Upper lobe of right lung (tissue), 1 donor: ENCODE data around the gene CXCL16. TPM values are rescaled to one million over a fixed set of nuclear protein-coding genes. Genes with fewer than 3 reads are reported as not detected.
A peak's percentile ranks its signal among the peaks of the same experiment; 100 is the strongest.

Experiments
- ATAC-seq: fragments of 200-7000 bp; cut with Tn5 transposase; one replicate; pipeline ENCODE4 v1.9.1; 2020; ENCODE audit warnings: mild to moderate bottlenecking, moderate library complexity
- DNase-seq: peaks from one replicate; pipeline ENCODE4 v3.0.0-alpha.2; 2020
- H3K27ac ChIP-seq: fragments of 200-600 bp; one replicate; pipeline ENCODE4 v1.8.0; 2022
- H3K27me3 ChIP-seq: fragments of 200-600 bp; one replicate; pipeline ENCODE4 v1.8.0; 2022; ENCODE audit warnings: mild to moderate bottlenecking
- H3K36me3 ChIP-seq: fragments of 200-600 bp; one replicate; pipeline ENCODE4 v1.8.0; 2022
- H3K4me1 ChIP-seq: fragments of 200-600 bp; one replicate; pipeline ENCODE4 v1.8.0; 2022
- H3K4me3 ChIP-seq: fragments of 200-600 bp; one replicate; pipeline ENCODE4 v1.8.0; 2022; ENCODE audit warnings: mild to moderate bottlenecking
- H3K9me3 ChIP-seq: fragments of 200-600 bp; one replicate; pipeline ENCODE4 v1.8.0; 2022
- CTCF ChIP-seq: fragments of 200-600 bp; IDR thresholded peaks from one replicate; pipeline ENCODE4 v1.8.0; 2022; ENCODE audit warnings: antibody characterized with exemption
- intact Hi-C: fragments of 100-400 bp; cut with DNase I; formaldehyde crosslinking; loops from one replicate; pipeline ENCODE4 v1.11.0; 2022
- total RNA-seq: library from RNA; stranded (reverse); fragmentation: NEBNext Ultra II Directional; extraction: Animal tissue kit (Norgen Biotek cat#: 25700); gene quantifications from one replicate; pipeline ENCODE4 v1.2.1, GENCODE V29; 2021
- donor health status: DM: no; HTN: yes; CAD: no; lungs with severe emphysema.

CXCL16 gene
- total RNA-seq, 1 donor from 2014 or later: 169 TPM

GRCh38 chr17:4742629-4743028 lies 2.9 kb upstream of the CXCL16 start:
- H3K36me3 ChIP-seq: no peaks in the 10 kb centered on the region
- intact Hi-C loops: no loop called here
- H3K9me3 ChIP-seq: no peaks in the 10 kb centered on the region
- no peak for ATAC-seq
- DNase-seq: no peak
- no peaks in the 10 kb centered on the region for H3K4me1 ChIP-seq
- H3K27ac ChIP-seq: no peak overlapping the region
- no peak for TF ChIP-seq CTCF
- H3K4me3 ChIP-seq: no peak overlapping the region
- H3K27me3 ChIP-seq: no peaks in the 10 kb centered on the region

GRCh38 chr17:4742133-4742532 lies 2.4 kb upstream of the CXCL16 start:
- H3K9me3 ChIP-seq: no peaks in the 10 kb centered on the region
- no peaks in the 10 kb centered on the region for H3K4me1 ChIP-seq
- no peaks in the 10 kb centered on the region for H3K27me3 ChIP-seq
- intact Hi-C loops: no loop called here
- no peaks in the 10 kb centered on the region for H3K36me3 ChIP-seq
- DNase-seq (no peak), ATAC-seq (no peak)
- no peak overlapping the region for H3K27ac ChIP-seq
- TF ChIP-seq CTCF: no peak
- H3K4me3 ChIP-seq: no peak overlapping the region

DNA sequence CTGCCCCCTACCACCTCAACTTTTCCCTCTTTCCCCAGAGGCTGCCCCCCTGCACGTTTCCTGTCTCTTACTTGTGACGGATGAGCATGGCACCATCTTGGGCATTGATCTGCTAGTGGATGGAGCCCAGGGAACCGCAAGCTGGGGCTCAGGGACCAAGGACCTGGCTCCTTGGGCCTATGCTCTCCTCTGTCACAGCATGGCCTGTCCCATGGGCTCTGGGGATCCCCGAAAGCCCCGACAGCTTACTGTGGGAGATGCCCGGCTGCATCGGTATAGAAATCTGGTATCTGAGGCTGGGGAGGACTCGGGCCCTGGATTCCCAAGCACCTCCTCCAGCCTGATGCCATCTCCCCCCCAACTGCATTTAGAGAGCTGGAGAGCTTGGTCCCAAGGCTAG lies 1.8 kb upstream of the CXCL16 start:
- intact Hi-C loops: no loop called here
- H3K36me3 ChIP-seq: no peaks in the 10 kb centered on the region
- DNase-seq (no peak), ATAC-seq (no peak)
- no peaks in the 10 kb centered on the region for H3K4me1 ChIP-seq
- no peak for TF ChIP-seq CTCF
- H3K4me3 ChIP-seq: no peak overlapping the region
- no peak overlapping the region for H3K27ac ChIP-seq
- no peaks in the 10 kb centered on the region for H3K9me3 ChIP-seq
- H3K27me3 ChIP-seq: no peaks in the 10 kb centered on the region

GRCh38 chr17:4740584-4740983 lies 856 bp upstream of the CXCL16 start:
- no peaks in the 10 kb centered on the region for H3K4me1 ChIP-seq
- ATAC-seq: no peak
- DNase-seq: no peak
- intact Hi-C loops: no loop called here
- TF ChIP-seq CTCF: no peak
- H3K4me3 ChIP-seq: no peak overlapping the region
- H3K9me3 ChIP-seq: no peaks in the 10 kb centered on the region
- H3K36me3 ChIP-seq: no peaks in the 10 kb centered on the region
- H3K27me3 ChIP-seq: no peaks in the 10 kb centered on the region
- no peak overlapping the region for H3K27ac ChIP-seq

DNA sequence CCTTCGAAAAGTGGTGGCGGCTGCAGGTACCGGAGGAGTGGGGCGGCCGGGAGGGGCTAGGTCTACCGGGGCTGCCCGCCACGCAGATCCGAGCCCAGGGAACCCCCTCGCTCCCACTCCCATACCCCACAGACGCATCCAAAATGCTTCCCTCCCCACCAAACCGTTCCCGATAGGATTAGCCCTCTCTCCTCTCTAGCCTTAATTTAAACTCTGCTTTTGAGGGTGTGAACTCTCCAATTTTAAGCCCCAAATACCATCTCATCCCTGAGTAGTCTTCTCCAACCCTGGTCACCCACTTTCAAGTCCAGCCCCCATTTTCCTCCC lies 260 bp upstream of the CXCL16 start:
- Histone ChIP-seq H3K4me1 (no peaks in the 10 kb centered on the region), H3K4me3 (peak overlapping the region; percentile 90), H3K9me3 (no peaks in the 10 kb centered on the region), H3K36me3 (peaks cover 2% of the 10 kb centered on the region), H3K27ac (peak overlapping the region; percentile 89), H3K27me3 (no peaks in the 10 kb centered on the region)
- no peak for TF ChIP-seq CTCF
- intact Hi-C loops: no loop called here
- no peak for ATAC-seq
- DNase-seq: no peak
